ENCODE measurements around the gene CCR7.

The CCR7 gene

DNA sequence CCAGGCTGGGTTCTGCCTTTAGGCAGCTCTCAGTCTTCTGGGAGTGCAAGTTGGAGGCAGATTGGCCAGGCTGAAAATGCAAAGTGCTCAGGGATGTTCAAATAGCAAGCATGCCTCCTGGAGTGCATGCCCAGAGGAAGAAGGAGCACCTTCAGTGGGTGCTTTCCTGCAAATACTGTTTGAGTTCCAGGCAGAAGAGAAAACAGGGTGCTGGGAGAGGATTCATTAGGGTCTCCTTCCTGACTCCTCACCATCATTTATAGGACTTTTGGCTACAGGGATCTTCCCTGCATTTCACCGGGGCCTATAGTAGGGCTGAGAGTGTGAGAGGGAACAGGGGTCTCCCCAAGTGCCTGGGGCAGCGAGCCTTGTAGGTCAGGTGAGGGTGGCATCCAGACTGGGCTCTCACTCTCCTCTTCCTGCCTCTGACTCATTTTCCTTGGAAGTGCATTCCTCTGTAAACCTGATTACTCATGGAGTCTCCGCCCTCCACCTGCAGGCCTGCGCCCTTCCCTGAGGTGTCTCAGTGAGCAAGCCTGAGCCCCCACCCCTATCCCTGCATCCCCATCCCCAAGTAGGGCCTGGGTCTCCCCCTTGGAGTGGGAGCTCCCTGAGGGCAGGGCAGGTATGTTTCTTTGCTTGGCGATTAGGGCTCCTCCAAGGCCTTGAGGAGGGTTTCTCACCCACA, 46.7 kb downstream of the CCR7 start:
- POLR2A ChIA-PET (ENCODE audit: low non-redundant PET), result interaction anchor here (2.3 to 2.6 kb wide), 2 partner anchors 17 to 19 kb away, joined by 11 to 26 read pairs; partner anchors contain the start of gene TNS4
- DNase-seq (ENCODE audit: low spot score), result peak; percentile 89
- TF ChIP-seq, protein P1, sequence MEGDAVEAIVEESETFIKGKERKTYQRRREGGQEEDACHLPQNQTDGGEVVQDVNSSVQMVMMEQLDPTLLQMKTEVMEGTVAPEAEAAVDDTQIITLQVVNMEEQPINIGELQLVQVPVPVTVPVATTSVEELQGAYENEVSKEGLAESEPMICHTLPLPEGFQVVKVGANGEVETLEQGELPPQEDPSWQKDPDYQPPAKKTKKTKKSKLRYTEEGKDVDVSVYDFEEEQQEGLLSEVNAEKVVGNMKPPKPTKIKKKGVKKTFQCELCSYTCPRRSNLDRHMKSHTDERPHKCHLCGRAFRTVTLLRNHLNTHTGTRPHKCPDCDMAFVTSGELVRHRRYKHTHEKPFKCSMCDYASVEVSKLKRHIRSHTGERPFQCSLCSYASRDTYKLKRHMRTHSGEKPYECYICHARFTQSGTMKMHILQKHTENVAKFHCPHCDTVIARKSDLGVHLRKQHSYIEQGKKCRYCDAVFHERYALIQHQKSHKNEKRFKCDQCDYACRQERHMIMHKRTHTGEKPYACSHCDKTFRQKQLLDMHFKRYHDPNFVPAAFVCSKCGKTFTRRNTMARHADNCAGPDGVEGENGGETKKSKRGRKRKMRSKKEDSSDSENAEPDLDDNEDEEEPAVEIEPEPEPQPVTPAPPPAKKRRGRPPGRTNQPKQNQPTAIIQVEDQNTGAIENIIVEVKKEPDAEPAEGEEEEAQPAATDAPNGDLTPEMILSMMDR (conservative IDR thresholded peaks at IDR 0.05; ENCODE audit: low read depth), result no peak
- H3K27ac ChIP-seq, result peak overlapping the region; percentile 99
- CTCF ChIA-PET, result interaction anchor here (0.6 to 2.4 kb wide), 3 partner anchors 15 to 41 kb away, joined by 3 to 7 read pairs (median 3); no protein-coding TSS in a partner anchor

- TF ChIP-seq, protein P1 (conservative IDR thresholded peaks at IDR 0.05; ENCODE audit: low read depth), result no peak
- ChIA-PET CTCF (interaction anchor here (0.7 to 2.4 kb wide), 2 partner anchors 15 to 42 kb away, joined by 3 to 7 read pairs; no protein-coding TSS in a partner anchor), POLR2A (ENCODE audit: low non-redundant PET) (interaction anchor here (2.3 to 2.6 kb wide), 2 partner anchors 16 to 18 kb away, joined by 11 to 26 read pairs; partner anchors contain the start of gene TNS4)
- DNase-seq (ENCODE audit: low spot score), result no peak
- peak overlapping the region; percentile 99 for H3K27ac ChIP-seq
Observed at GRCh38 chr17:40517981-40518380, 47.3 kb downstream of the CCR7 start.

DNA sequence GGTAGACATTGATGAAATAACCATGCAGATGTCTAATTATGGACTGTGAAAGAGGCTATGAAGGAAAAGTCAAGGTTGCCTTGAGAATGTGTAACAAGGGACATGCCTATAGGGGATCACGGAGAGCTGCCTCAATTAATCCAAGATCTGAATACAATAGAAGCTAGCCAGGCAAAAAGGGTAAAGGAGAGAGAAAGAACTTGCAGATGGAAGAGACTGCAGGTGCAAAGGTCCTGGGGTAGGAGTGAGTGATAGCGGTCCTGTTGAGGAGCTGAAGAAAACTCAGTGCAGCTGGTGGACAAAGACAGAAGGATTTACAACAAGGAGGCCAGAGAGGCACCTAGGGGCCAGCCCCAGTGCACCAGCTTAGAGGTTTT, 48.0 kb downstream of the CCR7 start:
- TF ChIP-seq, protein P1 (conservative IDR thresholded peaks at IDR 0.05; ENCODE audit: low read depth), result no peak
- POLR2A ChIA-PET (ENCODE audit: low non-redundant PET), result no interaction called here
- peak overlapping the region; percentile 99 for H3K27ac ChIP-seq
- CTCF ChIA-PET, result interaction anchor here (0.6 to 2.4 kb wide), 3 partner anchors 16 to 173 kb away, joined by 3 to 7 read pairs (median 3); no protein-coding TSS in a partner anchor
- no peak for DNase-seq (ENCODE audit: low spot score)

GRCh38 chr17:40516581-40517285, 48.5 kb downstream of the CCR7 start:
- peak overlapping the region; percentile 99 for H3K27ac ChIP-seq
- ChIA-PET CTCF (interaction anchor here (0.6 to 2.4 kb wide), 3 partner anchors 17 to 172 kb away, joined by 3 to 7 read pairs (median 3); no protein-coding TSS in a partner anchor), POLR2A (ENCODE audit: low non-redundant PET) (no interaction called here)
- no peak for DNase-seq (ENCODE audit: low spot score)
- TF ChIP-seq, protein P1 (conservative IDR thresholded peaks at IDR 0.05; ENCODE audit: low read depth), result no peak

- CTCF ChIA-PET, result interaction anchor here (0.5 kb wide), 1 partner anchor 16 kb away, joined by 3 read pairs; no protein-coding TSS in a partner anchor
- POLR2A ChIA-PET (ENCODE audit: low non-redundant PET), result no interaction called here
- TF ChIP-seq, protein P1 (conservative IDR thresholded peaks at IDR 0.05; ENCODE audit: low read depth), result no peak
- DNase-seq (ENCODE audit: low spot score), result no peak
- peak overlapping the region; percentile 99 for H3K27ac ChIP-seq
Observed at GRCh38 chr17:40515491-40516041, 49.7 kb downstream of the CCR7 start.

- no peak for DNase-seq (ENCODE audit: low spot score)
- TF ChIP-seq, protein P1 (conservative IDR thresholded peaks at IDR 0.05; ENCODE audit: low read depth), result no peak
- CTCF ChIA-PET, result no interaction called here
- peak overlapping the region; percentile 99 for H3K27ac ChIP-seq
- POLR2A ChIA-PET (ENCODE audit: low non-redundant PET), result interaction anchor here (0.9 kb wide), 1 partner anchor 15 kb away, joined by 3 read pairs; no protein-coding TSS in a partner anchor
Observed at GRCh38 chr17:40515011-40515410, 50.3 kb downstream of the CCR7 start.

Data from RWPE1 (cell line).